Effector memory CD8-positive, alpha-beta T cell (primary cell): ENCODE data around the gene DND1.
"Not testable (repeated sequence)": the region's sequence is repeated elsewhere in the genome, so short reads cannot be mapped to it uniquely, and the experiment has no call there.

ENCODE experiments used
- ATAC-seq: fragments of 150-1000 bp; cut with Tn5 transposase; replicated peaks from 2 replicates; pipeline ENCODE4 v1.10.0; 2021; ENCODE audit warnings: mild to moderate bottlenecking, moderate library complexity
- DNase-seq, 3 experiments: peaks; one replicate each; pipeline ENCODE4 v3.0.0; 2021
- H3K27ac Mint-ChIP-seq, 2 donors: one replicate each; pipeline ENCODE4 v1.8.0; 2022; ENCODE audit warnings: mild to moderate bottlenecking in 2 of 2, mixed read lengths in 2 of 2, moderate library complexity in 2 of 2
- H3K27me3 Mint-ChIP-seq, 2 donors: one replicate each; pipeline ENCODE4 v1.8.0; 2022; ENCODE audit warnings: mixed read lengths in 2 of 2
- H3K36me3 Mint-ChIP-seq: one replicate; pipeline ENCODE4 v1.8.0; 2022; ENCODE audit warnings: mild to moderate bottlenecking, moderate library complexity, mixed read lengths; ENCODE audit not compliant: insufficient read depth
- H3K4me1 Mint-ChIP-seq, 2 donors: one replicate each; pipeline ENCODE4 v1.8.0; 2022; ENCODE audit warnings: low read depth in 2 of 2, mixed read lengths in 2 of 2
- H3K4me3 Mint-ChIP-seq, 2 donors: one replicate each; pipeline ENCODE4 v1.8.0; 2022; ENCODE audit warnings: mild to moderate bottlenecking in 2 of 2, mixed read lengths in 2 of 2, moderate library complexity in 2 of 2
- H3K9me3 Mint-ChIP-seq, 2 donors: one replicate each; pipeline ENCODE4 v1.8.0; 2022; ENCODE audit warnings: mixed read lengths in 2 of 2

DND1 gene

DNA sequence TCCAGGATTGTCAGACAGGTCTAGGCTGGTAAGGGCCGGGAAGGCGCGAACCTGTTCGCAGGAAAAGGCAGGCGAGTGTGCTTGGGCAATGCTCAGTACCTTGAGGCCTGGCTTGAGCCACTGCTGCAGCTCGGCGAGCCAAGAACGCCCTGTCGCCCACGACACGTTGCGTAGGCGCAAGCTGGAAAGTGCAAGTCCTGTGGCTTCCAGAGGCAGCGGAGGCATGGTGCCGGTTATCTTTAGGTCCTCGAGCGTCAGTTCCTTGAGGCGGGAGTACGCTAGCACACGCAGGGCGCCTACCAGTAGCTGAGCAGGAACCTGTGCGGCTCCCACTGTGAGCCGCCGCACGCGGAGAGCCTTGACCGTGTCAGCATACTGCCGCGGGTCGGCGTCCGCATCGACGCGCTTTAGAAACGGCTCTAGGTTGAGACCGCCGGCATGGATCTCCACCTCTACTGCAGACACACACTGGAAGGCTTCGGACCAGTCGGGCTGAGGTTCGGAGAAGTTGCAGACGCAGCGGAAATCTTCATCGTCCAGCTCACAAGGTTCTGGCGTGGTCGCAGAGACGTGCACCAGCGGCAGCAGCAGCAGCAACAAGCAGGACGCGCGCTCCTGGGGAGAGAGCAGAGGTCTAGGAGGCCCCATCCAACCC lies 40.9 kb downstream of the DND1 start:
- H3K4me3 Mint-ChIP-seq = peak overlapping the region; percentile 85 to 89
- peaks cover 11 to 13% of the 10 kb centered on the region in 2 donors for H3K4me1 Mint-ChIP-seq
- DNase-seq (peak; percentile 29 to 34 (median 30)), ATAC-seq (peak; percentile 87)
- peak overlapping the region; percentile 53 to 69 for H3K27ac Mint-ChIP-seq
- peaks cover 3% of the 10 kb centered on the region for H3K36me3 Mint-ChIP-seq
- peaks cover 0 to 8% of the 10 kb centered on the region in 2 donors for H3K27me3 Mint-ChIP-seq
- no peaks in the 10 kb centered on the region for H3K9me3 Mint-ChIP-seq

GRCh38 chr5:140631831-140632365 lies 41.5 kb downstream of the DND1 start:
- no peaks in the 10 kb centered on the region for H3K9me3 Mint-ChIP-seq
- ATAC-seq (peak; percentile 70), DNase-seq (peak in 2 of 3 experiments; percentile 17 to 18)
- peak overlapping the region; percentile 85 to 89 for H3K4me3 Mint-ChIP-seq
- H3K36me3 Mint-ChIP-seq = peaks cover 3% of the 10 kb centered on the region
- H3K27ac Mint-ChIP-seq = peak overlapping the region; percentile 46 to 53
- peaks cover 0 to 8% of the 10 kb centered on the region in 2 donors for H3K27me3 Mint-ChIP-seq
- peaks cover 11 to 13% of the 10 kb centered on the region in 2 donors for H3K4me1 Mint-ChIP-seq

DNA sequence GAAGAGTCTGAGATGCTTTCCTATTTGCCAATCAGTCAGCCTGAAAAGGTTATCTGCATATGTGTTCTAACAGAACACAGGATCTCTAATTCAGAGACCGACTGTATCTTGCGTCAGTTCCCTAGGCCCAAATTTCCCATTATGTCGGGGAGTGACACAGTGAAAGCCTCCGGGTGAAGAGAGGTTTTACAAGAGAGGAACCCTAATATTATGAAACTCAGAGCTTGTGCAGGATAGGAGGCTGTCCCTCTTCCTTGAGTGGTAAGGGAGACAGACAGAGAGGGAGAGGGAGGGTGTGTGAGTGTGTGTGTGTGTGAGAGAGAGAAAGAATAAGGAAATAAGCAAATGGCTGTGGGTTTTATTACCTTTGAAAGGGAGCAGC lies 42.3 kb downstream of the DND1 start:
- Mint-ChIP-seq H3K27ac (no peak overlapping the region), H3K36me3 (peaks cover 3% of the 10 kb centered on the region), H3K27me3 (peaks cover 0 to 8% of the 10 kb centered on the region in 2 donors), H3K4me1 (peaks cover 11 to 13% of the 10 kb centered on the region in 2 donors), H3K4me3 (peak overlapping the region; percentile 28 to 85), H3K9me3 (no peaks in the 10 kb centered on the region)
- DNase-seq = no peak
- ATAC-seq = no peak

DNA sequence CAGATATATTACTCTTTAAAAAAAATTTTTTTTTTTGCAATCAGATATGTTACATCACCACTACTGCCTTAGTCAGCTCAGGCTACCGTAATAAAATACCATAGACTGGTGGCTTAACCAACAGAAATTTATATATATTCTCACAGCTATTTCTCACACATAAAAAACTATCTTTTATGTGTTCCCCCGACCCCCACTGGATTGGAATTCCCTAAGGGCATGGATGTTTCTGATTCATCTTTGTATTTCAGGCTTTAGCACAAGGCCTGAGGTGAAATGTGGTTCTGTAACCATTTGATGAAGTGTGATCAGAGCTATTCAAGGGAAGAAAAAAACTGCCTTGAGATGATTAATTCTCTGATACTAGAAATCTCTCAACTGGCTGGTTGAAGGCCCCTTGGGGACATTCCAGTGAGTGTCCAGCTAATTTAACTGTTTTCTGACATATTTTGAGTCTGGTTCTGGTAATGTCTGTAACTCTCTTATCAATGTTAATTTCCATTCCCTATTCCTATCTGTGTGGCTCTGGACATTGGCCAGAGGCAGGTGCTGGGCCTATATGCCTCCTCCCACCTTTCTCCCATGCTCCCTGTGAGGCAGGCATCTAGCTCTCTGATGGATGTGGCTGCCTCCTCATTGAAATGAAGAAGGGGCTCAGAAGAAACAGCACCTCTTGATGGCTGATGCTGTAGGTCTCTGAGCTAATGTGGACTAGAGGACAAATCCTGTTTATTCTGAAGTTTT lies 42.9 kb downstream of the DND1 start:
- no peak for ATAC-seq
- Mint-ChIP-seq H3K9me3 (no peaks in the 10 kb centered on the region), H3K27me3 (peaks cover 0 to 8% of the 10 kb centered on the region in 2 donors), H3K36me3 (peaks cover 3% of the 10 kb centered on the region), H3K4me3 (peak overlapping the region; percentile 28 to 85), H3K27ac (no peak overlapping the region), H3K4me1 (peaks cover 11 to 13% of the 10 kb centered on the region in 2 donors)
- DNase-seq = no peak

DNA sequence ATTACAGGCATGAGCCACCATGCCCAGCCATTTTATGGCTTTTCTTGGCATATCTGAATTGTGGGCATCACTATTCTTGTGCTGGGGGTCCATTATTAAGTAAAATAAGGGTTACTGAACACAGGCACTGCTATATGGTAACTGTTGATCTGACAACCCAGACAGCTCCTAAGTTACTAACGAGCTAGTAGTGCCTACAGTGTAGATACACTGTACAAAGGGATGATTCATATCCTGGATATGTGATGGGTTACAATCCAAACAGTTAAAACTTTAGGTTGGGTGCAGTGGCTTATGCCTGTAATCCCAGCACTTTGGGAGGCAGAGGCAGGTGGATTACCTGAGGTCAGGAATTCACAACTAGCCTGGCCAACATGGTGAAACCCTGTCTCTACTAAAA lies 44.7 kb downstream of the DND1 start:
- Mint-ChIP-seq H3K9me3 (no peaks in the 10 kb centered on the region), H3K27ac (no peak overlapping the region), H3K27me3 (peaks cover 0 to 8% of the 10 kb centered on the region in 2 donors), H3K4me3 (no peak overlapping the region), H3K4me1 (peaks cover 11 to 13% of the 10 kb centered on the region in 2 donors), H3K36me3 (peaks cover 3% of the 10 kb centered on the region)
- ATAC-seq (no peak), DNase-seq (no peak)

- H3K36me3 Mint-ChIP-seq = peaks cover 3% of the 10 kb centered on the region
- H3K27me3 Mint-ChIP-seq = peaks cover 0 to 8% of the 10 kb centered on the region in 2 donors
- H3K9me3 Mint-ChIP-seq = no peaks in the 10 kb centered on the region
- no peak overlapping the region for H3K4me3 Mint-ChIP-seq
- no peak for ATAC-seq
- H3K4me1 Mint-ChIP-seq = peaks cover 5 to 9% of the 10 kb centered on the region in 2 donors
- H3K27ac Mint-ChIP-seq = no peak overlapping the region
- DNase-seq = no peak
These were observed 45.4 kb downstream of the DND1 start for GRCh38 chr5:140627972-140628371.

GRCh38 chr5:140624886-140625285 lies 48.5 kb downstream of the DND1 start:
- H3K36me3 Mint-ChIP-seq, H3K9me3 Mint-ChIP-seq, H3K27ac Mint-ChIP-seq, ATAC-seq, DNase-seq, H3K4me1 Mint-ChIP-seq, H3K4me3 Mint-ChIP-seq: not testable (repeated sequence)
- peaks cover 12 to 33% of the 10 kb centered on the region in 2 donors for H3K27me3 Mint-ChIP-seq

GRCh38 chr5:140623061-140623460 lies 50.3 kb downstream of the DND1 start:
- ATAC-seq, H3K4me3 Mint-ChIP-seq, DNase-seq, H3K27ac Mint-ChIP-seq, H3K4me1 Mint-ChIP-seq, H3K9me3 Mint-ChIP-seq, H3K36me3 Mint-ChIP-seq: not testable (repeated sequence)
- peaks cover 14 to 29% of the 10 kb centered on the region in 2 donors for H3K27me3 Mint-ChIP-seq

DNA sequence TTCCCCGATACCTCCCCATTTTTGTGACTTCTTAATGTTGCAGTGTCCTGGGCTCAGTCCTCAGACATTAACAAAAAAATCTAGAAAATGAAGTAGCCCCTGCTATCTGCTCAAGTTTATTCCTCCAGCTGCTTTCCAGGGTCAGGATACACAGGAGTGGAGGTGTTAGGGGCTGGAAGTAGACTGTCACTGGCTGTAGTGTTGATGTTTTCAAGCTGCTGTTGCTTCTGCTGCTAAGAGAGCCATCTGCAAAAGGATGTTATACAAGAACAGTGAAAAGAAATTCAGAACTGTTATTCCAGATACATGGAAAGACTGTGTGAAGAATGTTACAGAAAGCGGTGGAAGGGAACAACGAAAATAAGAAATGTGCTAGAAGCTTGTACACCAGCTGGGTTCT lies 51.1 kb downstream of the DND1 start:
- no peaks in the 10 kb centered on the region for H3K4me1 Mint-ChIP-seq
- no peaks in the 10 kb centered on the region for H3K9me3 Mint-ChIP-seq
- no peaks in the 10 kb centered on the region for H3K36me3 Mint-ChIP-seq
- no peak overlapping the region for H3K27ac Mint-ChIP-seq
- H3K27me3 Mint-ChIP-seq = peaks cover 19 to 25% of the 10 kb centered on the region in 2 donors
- ATAC-seq (no peak), DNase-seq (no peak)
- H3K4me3 Mint-ChIP-seq = no peak overlapping the region
